GM18858 (cell line): ENCODE results near the gene CXCR1.
"Not testable (repeated sequence)": the region's sequence is repeated elsewhere in the genome, so short reads cannot be mapped to it uniquely, and the experiment has no call there.

Experiments used
- ATAC-seq: cut with Tn5 transposase; IDR thresholded peaks from one replicate; pipeline ENCODE4 v1.9.1; 2021; ENCODE audit not compliant: unreplicated experiment

The CXCR1 gene

GRCh38 chr2:218162814-218163213 is 3.9 kb downstream of the CXCR1 start:
- no peak for ATAC-seq

- ATAC-seq, result no peak
Observed at GRCh38 chr2:218161644-218162043, 5.1 kb downstream of the CXCR1 start.

GRCh38 chr2:218155953-218156479 is 10.7 kb downstream of the CXCR1 start:
- no peak for ATAC-seq

GRCh38 chr2:218152777-218153176 is 14.0 kb downstream of the CXCR1 start:
- no peak for ATAC-seq

- no peak for ATAC-seq
Observed at GRCh38 chr2:218152172-218152571, 14.6 kb downstream of the CXCR1 start.

GRCh38 chr2:218149848-218150440 is 16.8 kb downstream of the CXCR1 start:
- no peak for ATAC-seq

GRCh38 chr2:218149098-218149497 is 17.7 kb downstream of the CXCR1 start:
- no peak for ATAC-seq

GRCh38 chr2:218146056-218146455 is 20.7 kb downstream of the CXCR1 start:
- no peak for ATAC-seq

- ATAC-seq, result no peak
Observed at GRCh38 chr2:218145124-218145523, 21.6 kb downstream of the CXCR1 start.

- ATAC-seq, result no peak
Observed at GRCh38 chr2:218138047-218138446, 28.7 kb downstream of the CXCR1 start.

GRCh38 chr2:218137514-218137913 is 29.2 kb downstream of the CXCR1 start:
- no peak for ATAC-seq

GRCh38 chr2:218130822-218131221 is 35.9 kb downstream of the CXCR1 start:
- no peak for ATAC-seq

- no peak for ATAC-seq
Observed at GRCh38 chr2:218130377-218130776, 36.4 kb downstream of the CXCR1 start.

- no peak for ATAC-seq
Observed at GRCh38 chr2:218129458-218130135, 37.2 kb downstream of the CXCR1 start.

GRCh38 chr2:218128781-218129457 is 37.8 kb downstream of the CXCR1 start:
- ATAC-seq, result no peak

- ATAC-seq, result no peak
Observed at GRCh38 chr2:218127929-218128455, 38.8 kb downstream of the CXCR1 start.

GRCh38 chr2:218125626-218126080 is 41.1 kb downstream of the CXCR1 start, which contains the start of gene CXCR2:
Gene CXCR2 (plus strand): TSS chr2:218126028. CDS start chr2:218134802, 8,774 bp downstream.
- no peak for ATAC-seq

GRCh38 chr2:218125095-218125494 is 41.7 kb downstream of the CXCR1 start:
- no peak for ATAC-seq

- no peak for ATAC-seq
Observed at GRCh38 chr2:218123986-218124385, 42.8 kb downstream of the CXCR1 start.

- not testable (repeated sequence) for ATAC-seq
Observed at GRCh38 chr2:218122286-218122685, 44.5 kb downstream of the CXCR1 start.

GRCh38 chr2:218121789-218122188 is 45.0 kb downstream of the CXCR1 start:
- ATAC-seq, result not testable (repeated sequence)
